HepG2 (cell line): ENCODE results near the gene GLRA3. TPM values are rescaled to one million over a fixed set of nuclear protein-coding genes. Genes with fewer than 3 reads are reported as not detected.

Source experiments
- ATAC-seq: fragments of 200-7000 bp; cut with Tn5 transposase; 3 replicates; pipeline ENCODE4 v1.9.1; 2020; ENCODE audit warnings: mild to moderate bottlenecking, moderate library complexity
- BruUV-seq: library from RNA; stranded (reverse); fragments of 400-500 nt; replicated peaks from 2 replicates; lab custom pipeline; 2021; lab: Mats Ljungman, UMichigan
- CTCF ChIA-PET: fragments of 300-600 bp; formaldehyde crosslinking; extraction: SDS; loops from one replicate; lab custom pipeline; 2021; ENCODE audit warnings: low total read pairs, inconsistent platforms, low intra/inter-chr PET ratio; lab: Yijun Ruan, JAX
- POLR2A ChIA-PET: fragments of 350-600 bp; sonication (Branson Sonifier 250); formaldehyde crosslinking; loops from one replicate; lab custom pipeline; 2020; ENCODE audit warnings: antibody characterized with exemption, inconsistent platforms; lab: Yijun Ruan, JAX
- DNase-seq: peaks from one replicate; pipeline ENCODE4 v3.0.0-alpha.2; 2015; ENCODE audit warnings: low spot score
- FAIRE-seq: peaks from 3 replicates; lab custom pipeline; 2011; peaks lifted over from hg19 to GRCh38; lab: Jason Lieb, UNC
- H2AFZ ChIP-seq: one replicate; pipeline ENCODE4 v1.6.1; 2011; ENCODE audit warnings: low read length, inconsistent platforms
- H3K27ac ChIP-seq: fragments of 300-600 bp; 3 replicates; pipeline ENCODE4 v1.8.0; 2011; ENCODE audit warnings: mixed run types, mild to moderate bottlenecking, mixed read lengths, low read length, inconsistent platforms; ENCODE audit not compliant: insufficient read depth; ENCODE audit errors: extremely low read length
- H3K27me3 ChIP-seq, 2 experiments: fragments of 200-600 bp in 1 of 2; 2 replicates in 1 of 2; 3 replicates in 1 of 2; pipeline versions ENCODE4 v1.6.0 to v1.8.0; 2011; ENCODE audit warnings: low read length in 2 of 2, mild to moderate bottlenecking in 2 of 2, moderate library complexity in 2 of 2, inconsistent platforms in 1 of 2; ENCODE audit not compliant: insufficient read depth in 2 of 2, control insufficient read depth in 1 of 2
- H3K36me3 ChIP-seq, 2 experiments: fragments of 200-600 bp in 1 of 2; replicated peaks in 1 of 2; 2 replicates in 1 of 2; 3 replicates in 1 of 2; pipeline versions ENCODE4 v1.5.1 to v1.8.0; 2011; ENCODE audit warnings: low read length in 2 of 2, inconsistent platforms in 1 of 2; ENCODE audit not compliant: insufficient read depth in 2 of 2, control insufficient read depth in 1 of 2
- H3K4me1 ChIP-seq: 2 replicates; pipeline ENCODE4 v1.5.1; 2012; ENCODE audit warnings: low read length, inconsistent platforms; ENCODE audit not compliant: insufficient read depth
- H3K4me2 ChIP-seq: 2 replicates; pipeline ENCODE4 v1.6.0; 2011; ENCODE audit warnings: low read depth, low read length, inconsistent platforms
- H3K4me3 ChIP-seq, 3 experiments: fragments of 200-600 bp in 1 of 3; sonication (generic), shearing (Covaris generic) in 1 of 3; replicated peaks in 1 of 3; 2 replicates each; pipeline ENCODE4 v1.5.1; 2011 to 2016; ENCODE audit warnings: low read length in 3 of 3, inconsistent platforms in 2 of 3, low read depth in 2 of 3, mild to moderate bottlenecking in 2 of 3, control low read depth in 1 of 3, mixed read lengths in 1 of 3; ENCODE audit not compliant: insufficient read depth in 1 of 3
- H3K79me2 ChIP-seq: one replicate; pipeline ENCODE4 v1.6.1; 2011; ENCODE audit warnings: low read length, inconsistent platforms; ENCODE audit not compliant: insufficient read depth
- H3K9ac ChIP-seq: 2 replicates; pipeline ENCODE4 v1.6.0; 2011; ENCODE audit warnings: mild to moderate bottlenecking, low read depth, low read length, inconsistent platforms; ENCODE audit not compliant: insufficient read depth
- H3K9me3 ChIP-seq: 2 replicates; pipeline ENCODE4 v1.5.1; 2012; ENCODE audit warnings: mild to moderate bottlenecking, low read length
- H4K20me1 ChIP-seq: 2 replicates; pipeline ENCODE4 v1.6.0; 2011; ENCODE audit warnings: inconsistent platforms, mild to moderate bottlenecking, low read length, moderate library complexity; ENCODE audit not compliant: insufficient read depth
- CENPX ChIP-seq: sonication (generic); formaldehyde crosslinking; IDR thresholded peaks from 2 replicates; pipeline ENCODE4 v1.9.0; 2021; ENCODE audit warnings: mild to moderate bottlenecking, missing genetic modification reagents, moderate library complexity
- ETS1 ChIP-seq: sonication (generic); formaldehyde crosslinking; IDR thresholded peaks from 2 replicates; pipeline ENCODE4 v1.4.0; 2020; ENCODE audit warnings: missing genetic modification reagents
- GMEB2 ChIP-seq: IDR thresholded peaks from 2 replicates; pipeline ENCODE4 v1.6.1; 2016; ENCODE audit warnings: missing biosample characterization, missing genetic modification reagents, low read depth
- HES4 ChIP-seq: sonication (generic); formaldehyde crosslinking; IDR thresholded peaks from 2 replicates; pipeline ENCODE4 v1.9.0; 2021; ENCODE audit warnings: mild to moderate bottlenecking, missing genetic modification reagents, borderline replicate concordance
- HNF1B ChIP-seq: sonication (generic); formaldehyde crosslinking; IDR thresholded peaks from 2 replicates; pipeline ENCODE4 v1.5.1; 2020; ENCODE audit warnings: mild to moderate bottlenecking, moderate library complexity, missing genetic modification reagents
- HOXA7 ChIP-seq: sonication (generic); formaldehyde crosslinking; IDR thresholded peaks from 2 replicates; pipeline ENCODE4 v1.8.1; 2022; ENCODE audit warnings: mild to moderate bottlenecking, missing genetic modification reagents, moderate library complexity
- NFKB2 ChIP-seq: sonication (generic); formaldehyde crosslinking; IDR thresholded peaks from 2 replicates; pipeline ENCODE4 v1.4.0; 2020; ENCODE audit warnings: missing genetic modification reagents, borderline replicate concordance
- PITX1 ChIP-seq: sonication (generic); formaldehyde crosslinking; IDR thresholded peaks from 2 replicates; pipeline ENCODE4 v1.5.1; 2020; ENCODE audit warnings: mild to moderate bottlenecking, missing genetic modification reagents
- SMARCE1 ChIP-seq: fragments of 450-650 bp; IDR thresholded peaks from 2 replicates; pipeline ENCODE4 v1.6.1; 2017; ENCODE audit warnings: borderline replicate concordance
- STAG1 ChIP-seq: sonication (generic); formaldehyde crosslinking; IDR thresholded peaks from 2 replicates; pipeline ENCODE4 v1.4.0; 2020; ENCODE audit warnings: missing genetic modification reagents
- TBL1XR1 ChIP-seq: fragments of 150-350 bp; IDR thresholded peaks from 2 replicates; pipeline ENCODE4 v1.6.1; 2014; ENCODE audit warnings: borderline replicate concordance, low read length; ENCODE audit not compliant: partially characterized antibody
- U2AF2 ChIP-seq: fragments of 200-400 bp; formaldehyde crosslinking; IDR thresholded peaks from 2 replicates; pipeline ENCODE4 v1.6.1; 2017; ENCODE audit warnings: low read depth, mild to moderate bottlenecking, low read length
- USF2 ChIP-seq, 2 experiments: sonication (generic) in 1 of 2; formaldehyde crosslinking in 1 of 2; IDR thresholded peaks; 2 replicates each; pipeline versions ENCODE4 v1.5.1 to v1.6.1; 2011 to 2020; ENCODE audit warnings: borderline replicate concordance in 1 of 2, low read depth in 1 of 2, low read length in 1 of 2, mild to moderate bottlenecking in 1 of 2, missing genetic modification reagents in 1 of 2, moderate library complexity in 1 of 2
- ZNF17 ChIP-seq: sonication (generic); formaldehyde crosslinking; IDR thresholded peaks from 2 replicates; pipeline ENCODE4 v1.5.0; 2020; ENCODE audit warnings: mild to moderate bottlenecking, missing genetic modification reagents
- ZNF788 ChIP-seq: sonication (generic); formaldehyde crosslinking; IDR thresholded peaks from 2 replicates; pipeline ENCODE4 v1.5.0; 2020; ENCODE audit warnings: mild to moderate bottlenecking, missing genetic modification reagents, borderline replicate concordance
- whole genome bisulfite sequencing: methylation state at CpG from one replicate; pipeline ENCODE4 v1.1.6; 2017; ENCODE audit warnings: low lambda C conversion rate; 5-methylcytosine and 5-hydroxymethylcytosine counted together
- in situ Hi-C: cut with HindIII; loops from 2 replicates; pipeline ENCODE4 v1.10.0; 2017; ENCODE audit warnings: low pct_unique_long_range_greater_than_20kb; ENCODE audit not compliant: extremely low pct_ligation_motif_present
- intact Hi-C: fragments of 100-400 bp; cut with micrococcal nuclease; formaldehyde crosslinking; loops from one replicate; pipeline ENCODE4 v1.10.0; 2022; ENCODE audit not compliant: unreplicated experiment
- polyA plus RNA-seq, 8 experiments: library from polyadenylated mRNA; depleted of rRNA in 3 of 8; stranded (reverse) in 7 of 8; unstranded in 1 of 8; fragments of >200 nt; fragmentation: Illumina TruSeq in 4 of 8; extraction: Trizol in 4 of 8; gene quantifications; 2 replicates each; pipeline versions ENCODE4 v1.2.1 to v1.2.3, GENCODE V29; 2011 to 2016; ENCODE audit warnings: low read depth in 4 of 8, missing spikeins in 1 of 8, mixed read lengths in 1 of 8; ENCODE audit not compliant: insufficient read depth in 1 of 8
- total RNA-seq, 5 experiments: library from RNA; depleted of rRNA; stranded (reverse); fragments of >200 nt; fragmentation: Illumina TruSeq; extraction: Trizol; gene quantifications; 2 replicates each; pipeline ENCODE4 v1.2.3, GENCODE V29; 2016; ENCODE audit warnings: low read depth in 1 of 5
- TF ChIP-seq, protein P1 (sequence below): sonication (generic); formaldehyde crosslinking; IDR thresholded peaks from 2 replicates; pipeline ENCODE4 v1.4.0; 2020; ENCODE audit warnings: mild to moderate bottlenecking, missing genetic modification reagents
- TF ChIP-seq, protein P2 (sequence below): sonication (generic); formaldehyde crosslinking; IDR thresholded peaks from 2 replicates; pipeline ENCODE4 v1.4.0; 2020; ENCODE audit warnings: mild to moderate bottlenecking, missing genetic modification reagents

The GLRA3 gene
- total and polyA plus RNA-seq, 2 of the 13 experiments (the other 11 are each of a cell fraction or from before 2014, with no cell fraction given), result not detected

- H3K4me3 ChIP-seq, result no peak overlapping the region
- H3K9ac ChIP-seq, result no peak overlapping the region
- POLR2A ChIA-PET, result no interaction called here
- no peak for DNase-seq
- intact Hi-C loops (no loop called here), in situ Hi-C loops (no loop called here)
- BruUV-seq, result no TSS peak
- WGBS, result 38% methylated on average over 1 of the region's 1 CpG
- no peak for ATAC-seq
- peaks cover 57% of the 10 kb centered on the region for H3K9me3 ChIP-seq
- no peak overlapping the region for H2AFZ ChIP-seq
- no peaks in the 10 kb centered on the region for H3K79me2 ChIP-seq
- no peaks in the 10 kb centered on the region for H3K27me3 ChIP-seq
- H3K27ac ChIP-seq, result no peak overlapping the region
- no peaks in the 10 kb centered on the region; the same call in 1 of the 2 replicates for H3K4me1 ChIP-seq
- no peak for FAIRE-seq
- H3K4me2 ChIP-seq, result no peak overlapping the region
- CTCF ChIA-PET, result no interaction called here
- no peaks in the 10 kb centered on the region for H3K36me3 ChIP-seq
- H4K20me1 ChIP-seq, result no peaks in the 10 kb centered on the region
- no peak for TF ChIP-seq NFKB2 (CRISPR knock-in tag)
- no peak for TF ChIP-seq TBL1XR1
- TF ChIP-seq, protein P1, sequence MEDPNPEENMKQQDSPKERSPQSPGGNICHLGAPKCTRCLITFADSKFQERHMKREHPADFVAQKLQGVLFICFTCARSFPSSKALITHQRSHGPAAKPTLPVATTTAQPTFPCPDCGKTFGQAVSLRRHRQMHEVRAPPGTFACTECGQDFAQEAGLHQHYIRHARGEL (CRISPR knock-in tag), result no peak
- TF ChIP-seq HNF1B (CRISPR knock-in tag), result no peak
- TF ChIP-seq SMARCE1, result no peak
- TF ChIP-seq ZNF17 (CRISPR knock-in tag), result no peak
- TF ChIP-seq ZNF788 (CRISPR knock-in tag), result no peak
- no peak for TF ChIP-seq ETS1
- no peak for TF ChIP-seq U2AF2
- no peak for TF ChIP-seq USF2 (IDR thresholded peaks at IDR 0.05; ENCODE audit: low read depth, low read length)
- no peak for TF ChIP-seq USF2 (CRISPR knock-in tag; IDR thresholded peaks at IDR 0.05; ENCODE audit: borderline replicate concordance)
- TF ChIP-seq HES4 (CRISPR knock-in tag), result no peak
- no peak for TF ChIP-seq STAG1 (CRISPR knock-in tag)
- no peak for TF ChIP-seq CENPX (CRISPR knock-in tag)
- TF ChIP-seq, protein P2, sequence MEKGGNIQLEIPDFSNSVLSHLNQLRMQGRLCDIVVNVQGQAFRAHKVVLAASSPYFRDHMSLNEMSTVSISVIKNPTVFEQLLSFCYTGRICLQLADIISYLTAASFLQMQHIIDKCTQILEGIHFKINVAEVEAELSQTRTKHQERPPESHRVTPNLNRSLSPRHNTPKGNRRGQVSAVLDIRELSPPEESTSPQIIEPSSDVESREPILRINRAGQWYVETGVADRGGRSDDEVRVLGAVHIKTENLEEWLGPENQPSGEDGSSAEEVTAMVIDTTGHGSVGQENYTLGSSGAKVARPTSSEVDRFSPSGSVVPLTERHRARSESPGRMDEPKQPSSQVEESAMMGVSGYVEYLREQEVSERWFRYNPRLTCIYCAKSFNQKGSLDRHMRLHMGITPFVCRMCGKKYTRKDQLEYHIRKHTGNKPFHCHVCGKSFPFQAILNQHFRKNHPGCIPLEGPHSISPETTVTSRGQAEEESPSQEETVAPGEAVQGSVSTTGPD, result no peak
- TF ChIP-seq HOXA7, result no peak
- TF ChIP-seq GMEB2, result no peak
- TF ChIP-seq PITX1 (CRISPR knock-in tag), result no peak
These were observed 44.9 kb upstream of the GLRA3 start for GRCh38 chr4:174873931-174874330.
